HG03045 (cell line): Measurements from ENCODE around the gene CHPF2.

Experiments
- ATAC-seq: cut with Tn5 transposase; IDR thresholded peaks from one replicate; pipeline ENCODE4 v1.9.1; 2021; ENCODE audit warnings: mild to moderate bottlenecking, moderate library complexity; ENCODE audit not compliant: unreplicated experiment

The CHPF2 gene

GRCh38 chr7:151244841-151245346 lies 12.6 kb downstream of the CHPF2 start:
- ATAC-seq: no peak

GRCh38 chr7:151245360-151246101 lies 13.2 kb downstream of the CHPF2 start:
- ATAC-seq: no peak

GRCh38 chr7:151246102-151246850 lies 14.0 kb downstream of the CHPF2 start:
- no peak for ATAC-seq

- no peak for ATAC-seq
Observed at GRCh38 chr7:151246851-151247580, 14.7 kb downstream of the CHPF2 start.

GRCh38 chr7:151247611-151248345 lies 15.5 kb downstream of the CHPF2 start:
- no peak for ATAC-seq

- ATAC-seq: no peak
Observed at GRCh38 chr7:151248346-151249033, 16.2 kb downstream of the CHPF2 start, which contains the start of gene SMARCD3. SMARCD3 (minus strand) TSS chr7:151248694; CDS start chr7:151248562, 132 bp downstream.

GRCh38 chr7:151249034-151249731 lies 16.9 kb downstream of the CHPF2 start:
- ATAC-seq: no peak

GRCh38 chr7:151249732-151250072 lies 17.4 kb downstream of the CHPF2 start:
- no peak for ATAC-seq

GRCh38 chr7:151250181-151251132 lies 18.2 kb downstream of the CHPF2 start:
- ATAC-seq: no peak

- no peak for ATAC-seq
Observed at GRCh38 chr7:151251328-151251688, 19.0 kb downstream of the CHPF2 start.

- no peak for ATAC-seq
Observed at GRCh38 chr7:151251689-151252560, 19.6 kb downstream of the CHPF2 start.

- no peak for ATAC-seq
Observed at GRCh38 chr7:151252561-151252835, 20.2 kb downstream of the CHPF2 start.

- no peak for ATAC-seq
Observed at GRCh38 chr7:151252961-151253711, 20.9 kb downstream of the CHPF2 start.

GRCh38 chr7:151254316-151254715 lies 22.0 kb downstream of the CHPF2 start:
- ATAC-seq: no peak

GRCh38 chr7:151254851-151255250 lies 22.6 kb downstream of the CHPF2 start:
- ATAC-seq: no peak

GRCh38 chr7:151255390-151255789 lies 23.1 kb downstream of the CHPF2 start:
- ATAC-seq: no peak

- ATAC-seq: no peak
Observed at GRCh38 chr7:151256410-151257045, 24.2 kb downstream of the CHPF2 start.
